Measurements from ENCODE around the gene QRICH2.

DNA sequence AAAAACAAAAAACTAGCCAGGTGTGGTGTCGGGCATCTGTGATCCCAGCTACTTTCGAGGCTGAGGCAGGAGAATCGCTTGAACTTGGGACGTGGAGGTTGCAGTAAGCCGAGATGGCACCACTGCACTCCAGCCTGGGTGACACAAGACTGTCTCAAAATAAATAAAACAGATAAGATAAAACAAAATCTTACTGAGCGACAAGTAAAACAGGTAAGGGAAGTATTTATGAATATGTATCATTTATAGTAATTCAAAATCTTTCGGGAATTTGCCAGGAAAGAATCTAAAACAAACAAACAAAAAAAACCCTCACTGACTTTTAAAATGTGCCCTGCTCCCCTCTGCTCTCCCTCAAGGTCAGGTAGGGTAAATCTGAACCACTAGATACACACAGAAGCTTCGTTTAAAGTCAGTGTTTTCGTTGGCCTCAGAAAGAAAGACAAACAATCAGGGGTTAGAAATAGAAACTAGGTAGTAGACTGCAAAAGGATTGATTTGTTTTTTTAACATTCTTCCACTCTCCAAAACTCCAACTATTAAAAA, 43.5 kb upstream of the QRICH2 start:
- TF ChIP-seq, protein P1, sequence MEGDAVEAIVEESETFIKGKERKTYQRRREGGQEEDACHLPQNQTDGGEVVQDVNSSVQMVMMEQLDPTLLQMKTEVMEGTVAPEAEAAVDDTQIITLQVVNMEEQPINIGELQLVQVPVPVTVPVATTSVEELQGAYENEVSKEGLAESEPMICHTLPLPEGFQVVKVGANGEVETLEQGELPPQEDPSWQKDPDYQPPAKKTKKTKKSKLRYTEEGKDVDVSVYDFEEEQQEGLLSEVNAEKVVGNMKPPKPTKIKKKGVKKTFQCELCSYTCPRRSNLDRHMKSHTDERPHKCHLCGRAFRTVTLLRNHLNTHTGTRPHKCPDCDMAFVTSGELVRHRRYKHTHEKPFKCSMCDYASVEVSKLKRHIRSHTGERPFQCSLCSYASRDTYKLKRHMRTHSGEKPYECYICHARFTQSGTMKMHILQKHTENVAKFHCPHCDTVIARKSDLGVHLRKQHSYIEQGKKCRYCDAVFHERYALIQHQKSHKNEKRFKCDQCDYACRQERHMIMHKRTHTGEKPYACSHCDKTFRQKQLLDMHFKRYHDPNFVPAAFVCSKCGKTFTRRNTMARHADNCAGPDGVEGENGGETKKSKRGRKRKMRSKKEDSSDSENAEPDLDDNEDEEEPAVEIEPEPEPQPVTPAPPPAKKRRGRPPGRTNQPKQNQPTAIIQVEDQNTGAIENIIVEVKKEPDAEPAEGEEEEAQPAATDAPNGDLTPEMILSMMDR (IDR thresholded peaks at IDR 0.05 in 2 of 3, conservative IDR thresholded peaks at IDR 0.05 in 1 of 3; ENCODE audit: control insufficient read depth in 2 of 3, extremely low read depth in 1 of 3, insufficient read depth in 1 of 3, low read depth in 3 of 3, low read length in 3 of 3): no peak
- TF ChIP-seq, protein P2, sequence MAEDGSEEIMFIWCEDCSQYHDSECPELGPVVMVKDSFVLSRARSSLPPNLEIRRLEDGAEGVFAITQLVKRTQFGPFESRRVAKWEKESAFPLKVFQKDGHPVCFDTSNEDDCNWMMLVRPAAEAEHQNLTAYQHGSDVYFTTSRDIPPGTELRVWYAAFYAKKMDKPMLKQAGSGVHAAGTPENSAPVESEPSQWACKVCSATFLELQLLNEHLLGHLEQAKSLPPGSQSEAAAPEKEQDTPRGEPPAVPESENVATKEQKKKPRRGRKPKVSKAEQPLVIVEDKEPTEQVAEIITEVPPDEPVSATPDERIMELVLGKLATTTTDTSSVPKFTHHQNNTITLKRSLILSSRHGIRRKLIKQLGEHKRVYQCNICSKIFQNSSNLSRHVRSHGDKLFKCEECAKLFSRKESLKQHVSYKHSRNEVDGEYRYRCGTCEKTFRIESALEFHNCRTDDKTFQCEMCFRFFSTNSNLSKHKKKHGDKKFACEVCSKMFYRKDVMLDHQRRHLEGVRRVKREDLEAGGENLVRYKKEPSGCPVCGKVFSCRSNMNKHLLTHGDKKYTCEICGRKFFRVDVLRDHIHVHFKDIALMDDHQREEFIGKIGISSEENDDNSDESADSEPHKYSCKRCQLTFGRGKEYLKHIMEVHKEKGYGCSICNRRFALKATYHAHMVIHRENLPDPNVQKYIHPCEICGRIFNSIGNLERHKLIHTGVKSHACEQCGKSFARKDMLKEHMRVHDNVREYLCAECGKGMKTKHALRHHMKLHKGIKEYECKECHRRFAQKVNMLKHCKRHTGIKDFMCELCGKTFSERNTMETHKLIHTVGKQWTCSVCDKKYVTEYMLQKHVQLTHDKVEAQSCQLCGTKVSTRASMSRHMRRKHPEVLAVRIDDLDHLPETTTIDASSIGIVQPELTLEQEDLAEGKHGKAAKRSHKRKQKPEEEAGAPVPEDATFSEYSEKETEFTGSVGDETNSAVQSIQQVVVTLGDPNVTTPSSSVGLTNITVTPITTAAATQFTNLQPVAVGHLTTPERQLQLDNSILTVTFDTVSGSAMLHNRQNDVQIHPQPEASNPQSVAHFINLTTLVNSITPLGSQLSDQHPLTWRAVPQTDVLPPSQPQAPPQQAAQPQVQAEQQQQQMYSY (CRISPR knock-in tag; IDR thresholded peaks at IDR 0.05): no peak
- TF ChIP-seq RCOR1 (conservative IDR thresholded peaks at IDR 0.05; ENCODE audit: low read depth, low read length) (no peak), EZH2 (IDR thresholded peaks at IDR 0.05; ENCODE audit: borderline replicate concordance, control insufficient read depth, low read depth, low read length) (no peak), NR2F1 (conservative IDR thresholded peaks at IDR 0.05) (no peak), PAX5 (IDR thresholded peaks at IDR 0.05; ENCODE audit: borderline replicate concordance, low read depth, low read length) (no peak), TAF1 (IDR thresholded peaks at IDR 0.05; ENCODE audit: borderline replicate concordance, low read depth, low read length) (no peak), EP300 (IDR thresholded peaks at IDR 0.05; ENCODE audit: borderline replicate concordance in 1 of 2, control insufficient read depth in 1 of 2, low read depth in 2 of 2, low read length in 2 of 2) (no peak)
- TF ChIP-seq, protein P3, sequence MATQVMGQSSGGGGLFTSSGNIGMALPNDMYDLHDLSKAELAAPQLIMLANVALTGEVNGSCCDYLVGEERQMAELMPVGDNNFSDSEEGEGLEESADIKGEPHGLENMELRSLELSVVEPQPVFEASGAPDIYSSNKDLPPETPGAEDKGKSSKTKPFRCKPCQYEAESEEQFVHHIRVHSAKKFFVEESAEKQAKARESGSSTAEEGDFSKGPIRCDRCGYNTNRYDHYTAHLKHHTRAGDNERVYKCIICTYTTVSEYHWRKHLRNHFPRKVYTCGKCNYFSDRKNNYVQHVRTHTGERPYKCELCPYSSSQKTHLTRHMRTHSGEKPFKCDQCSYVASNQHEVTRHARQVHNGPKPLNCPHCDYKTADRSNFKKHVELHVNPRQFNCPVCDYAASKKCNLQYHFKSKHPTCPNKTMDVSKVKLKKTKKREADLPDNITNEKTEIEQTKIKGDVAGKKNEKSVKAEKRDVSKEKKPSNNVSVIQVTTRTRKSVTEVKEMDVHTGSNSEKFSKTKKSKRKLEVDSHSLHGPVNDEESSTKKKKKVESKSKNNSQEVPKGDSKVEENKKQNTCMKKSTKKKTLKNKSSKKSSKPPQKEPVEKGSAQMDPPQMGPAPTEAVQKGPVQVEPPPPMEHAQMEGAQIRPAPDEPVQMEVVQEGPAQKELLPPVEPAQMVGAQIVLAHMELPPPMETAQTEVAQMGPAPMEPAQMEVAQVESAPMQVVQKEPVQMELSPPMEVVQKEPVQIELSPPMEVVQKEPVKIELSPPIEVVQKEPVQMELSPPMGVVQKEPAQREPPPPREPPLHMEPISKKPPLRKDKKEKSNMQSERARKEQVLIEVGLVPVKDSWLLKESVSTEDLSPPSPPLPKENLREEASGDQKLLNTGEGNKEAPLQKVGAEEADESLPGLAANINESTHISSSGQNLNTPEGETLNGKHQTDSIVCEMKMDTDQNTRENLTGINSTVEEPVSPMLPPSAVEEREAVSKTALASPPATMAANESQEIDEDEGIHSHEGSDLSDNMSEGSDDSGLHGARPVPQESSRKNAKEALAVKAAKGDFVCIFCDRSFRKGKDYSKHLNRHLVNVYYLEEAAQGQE (IDR thresholded peaks at IDR 0.05; ENCODE audit: low read depth, low read length): no peak
- TF ChIP-seq, protein P4, sequence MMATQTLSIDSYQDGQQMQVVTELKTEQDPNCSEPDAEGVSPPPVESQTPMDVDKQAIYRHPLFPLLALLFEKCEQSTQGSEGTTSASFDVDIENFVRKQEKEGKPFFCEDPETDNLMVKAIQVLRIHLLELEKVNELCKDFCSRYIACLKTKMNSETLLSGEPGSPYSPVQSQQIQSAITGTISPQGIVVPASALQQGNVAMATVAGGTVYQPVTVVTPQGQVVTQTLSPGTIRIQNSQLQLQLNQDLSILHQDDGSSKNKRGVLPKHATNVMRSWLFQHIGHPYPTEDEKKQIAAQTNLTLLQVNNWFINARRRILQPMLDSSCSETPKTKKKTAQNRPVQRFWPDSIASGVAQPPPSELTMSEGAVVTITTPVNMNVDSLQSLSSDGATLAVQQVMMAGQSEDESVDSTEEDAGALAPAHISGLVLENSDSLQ (IDR thresholded peaks at IDR 0.05): no peak
